Transverse colon (tissue), 4 donors: ENCODE measurements around the gene C11orf54. TPM values are rescaled to one million over a fixed set of nuclear protein-coding genes. Genes with fewer than 3 reads are reported as not detected.
"Not testable (repeated sequence)": the region's sequence is repeated elsewhere in the genome, so short reads cannot be mapped to it uniquely, and the experiment has no call there.

ENCODE experiments used
- DNase-seq: peaks from one replicate; pipeline ENCODE4 v3.0.0-alpha.2; 2019
- H3K27ac ChIP-seq, 4 donors: fragments of 200-600 bp; sonication (generic); 2 replicates each; pipeline ENCODE4 v1.5.1; 2016 to 2018; ENCODE audit warnings: inconsistent platforms in 4 of 4
- H3K27me3 ChIP-seq: fragments of 200-600 bp; sonication (generic); 2 replicates; pipeline ENCODE4 v1.5.1; 2017; ENCODE audit warnings: inconsistent platforms
- H3K36me3 ChIP-seq, 4 donors: fragments of 200-600 bp; sonication (generic); 2 replicates each; pipeline ENCODE4 v1.5.1; 2017 to 2019; ENCODE audit warnings: inconsistent platforms in 4 of 4
- H3K4me1 ChIP-seq, 4 donors: fragments of 200-600 bp; sonication (generic); 2 replicates each; pipeline ENCODE4 v1.5.1; 2017 to 2020; ENCODE audit warnings: inconsistent platforms in 4 of 4
- H3K4me3 ChIP-seq, 4 donors: fragments of 200-600 bp; sonication (generic); 1 replicate in 1 of 4; 2 replicates in 3 of 4; pipeline versions ENCODE4 v1.5.1 to v1.6.1; 2017 to 2019; ENCODE audit warnings: inconsistent platforms in 4 of 4
- H3K9me3 ChIP-seq, 2 donors: fragments of 200-600 bp; sonication (generic); 2 replicates each; pipeline ENCODE4 v1.5.1; 2017 to 2019; ENCODE audit warnings: inconsistent platforms in 2 of 2
- CTCF ChIP-seq, 5 experiments: fragments of 200-600 bp in 3 of 5; fragments of 450-650 bp in 2 of 5; sonication (generic) in 3 of 5; IDR thresholded peaks; 1 replicate in 2 of 5; 2 replicates in 3 of 5; pipeline ENCODE4 v1.5.1; 2016 to 2017; ENCODE audit warnings: antibody characterized with exemption in 5 of 5, inconsistent platforms in 3 of 5, mild to moderate bottlenecking in 2 of 5, moderate library complexity in 1 of 5
- EP300 ChIP-seq: sonication (generic); formaldehyde crosslinking; IDR thresholded peaks from one replicate; pipeline ENCODE4 v1.6.1; 2017; ENCODE audit warnings: antibody characterized with exemption, low read depth
- POLR2A ChIP-seq: fragments of 450-650 bp; IDR thresholded peaks from one replicate; pipeline ENCODE4 v1.6.1; 2016; ENCODE audit warnings: antibody characterized with exemption, mild to moderate bottlenecking, moderate library complexity
- POLR2AphosphoS5 ChIP-seq, 3 donors: sonication (generic); formaldehyde crosslinking; IDR thresholded peaks; one replicate each; pipeline ENCODE4 v1.6.1; 2016; ENCODE audit warnings: antibody characterized with exemption in 3 of 3
- WGBS, 2 donors: methylation state at CpG; one replicate each; pipeline ENCODE4 v1.1.5; 2018; ENCODE audit warnings: low coverage in 1 of 2; 5-methylcytosine and 5-hydroxymethylcytosine counted together
- in situ Hi-C, 4 donors: fragments of 200-750 bp; cut with MboI; loops; one replicate each; pipeline versions ENCODE4 v1.15.0 to v1.15.1; 2017; ENCODE audit warnings: low sequenced_read_pairs in 3 of 4, low pct_ligation_motif_present in 1 of 4, low pct_unique_long_range_greater_than_20kb in 1 of 4
- intact Hi-C: fragments of 100-400 bp; cut with DNase I; formaldehyde crosslinking; loops from one replicate; pipeline ENCODE4 v1.15.1; 2023; ENCODE audit warnings: low total_unique reads
- total RNA-seq, 4 donors: library from RNA; depleted of rRNA; stranded (reverse); fragments of >200 nt; gene quantifications; one replicate each; pipeline ENCODE4 v1.1.0, GENCODE V29; 2016

Gene C11orf54
- total RNA-seq, 4 donors from 2014 or later: 33.3 to 160 (median 105) TPM

GRCh38 chr11:93744669-93745004 is 3.2 kb downstream of the C11orf54 start:
- intact Hi-C loops: no loop called here

GRCh38 chr11:93745005-93745755 is 3.7 kb downstream of the C11orf54 start:
- WGBS, 2 donors: 43 to 51% methylated on average over 4 to 12 of the region's 12 CpGs
- H3K36me3 ChIP-seq, DNase-seq, intact Hi-C loops, H3K9me3 ChIP-seq, H3K27me3 ChIP-seq: not testable (repeated sequence)
- H3K4me3 ChIP-seq: peak overlapping the region in 1 of 4 donors; percentile 5
- H3K4me1 ChIP-seq: peaks cover 6 to 49% (median 29%) of the 10 kb centered on the region in 4 donors
- H3K27ac ChIP-seq: peak overlapping the region; percentile 33 to 98 (median 84)
- in situ Hi-C loops: loop anchor here in 2 of 4 donors (25.0 kb wide), 1 partner anchor 742 kb away; the partner anchor contains the start of genes ANKRD49 (in 2 of the 2) and MRE11 (in 2 of the 2)

More at GRCh38 chr11:93744669-93745004, 3.2 kb downstream of the C11orf54 start:
- 28 to 58% methylated on average over 7 of the region's 7 CpGs for WGBS, 2 donors
- Histone ChIP-seq H3K4me3 (no peak overlapping the region), H3K36me3 (peaks cover 0 to 4% (median 2%) of the 10 kb centered on the region in 4 donors), H3K27me3 (no peaks in the 10 kb centered on the region), H3K4me1 (peaks cover 10 to 52% (median 33%) of the 10 kb centered on the region in 4 donors), H3K9me3 (no peaks in the 10 kb centered on the region), H3K27ac (peak overlapping the region; percentile 33 to 98 (median 84))
- in situ Hi-C loops: loop anchor here in 2 of 4 donors (25.0 kb wide), 1 partner anchor 743 kb away; the partner anchor contains the start of genes ANKRD49 (in 2 of the 2) and MRE11 (in 2 of the 2)
- DNase-seq: no peak
- TF ChIP-seq CTCF (IDR thresholded peaks at IDR 0.05) (no peak), EP300 (no peak), POLR2AphosphoS5 (IDR thresholded peaks at IDR 0.05) (no peak), POLR2A (no peak)

- H3K27ac ChIP-seq: peak overlapping the region in 1 of 4 donors; percentile 98
- no peak for DNase-seq
- intact Hi-C loops (no loop called here), in situ Hi-C loops (loop anchor here in 2 of 4 donors (25.0 kb wide), 1 partner anchor 741 kb away; the partner anchor contains the start of genes ANKRD49 (in 2 of the 2) and MRE11 (in 2 of the 2))
- TF ChIP-seq CTCF (IDR thresholded peaks at IDR 0.05) (no peak), POLR2AphosphoS5 (IDR thresholded peaks at IDR 0.05) (no peak), POLR2A (no peak), EP300 (no peak)
- no peaks in the 10 kb centered on the region for H3K27me3 ChIP-seq
- H3K4me1 ChIP-seq: peaks cover 6 to 49% (median 28%) of the 10 kb centered on the region in 4 donors
- H3K36me3 ChIP-seq: peaks cover 0 to 4% (median 2%) of the 10 kb centered on the region in 4 donors
- no peak overlapping the region for H3K4me3 ChIP-seq
- no peaks in the 10 kb centered on the region for H3K9me3 ChIP-seq
- 35 to 56% methylated on average over 2 of the region's 2 CpGs for WGBS, 2 donors
Measured at GRCh38 chr11:93746101-93746500, 4.6 kb downstream of the C11orf54 start.

- peaks cover 6 to 48% (median 27%) of the 10 kb centered on the region in 4 donors for H3K4me1 ChIP-seq
- in situ Hi-C loops (loop anchor here in 2 of 4 donors (25.0 kb wide), 1 partner anchor 740 kb away; the partner anchor contains the start of genes ANKRD49 (in 2 of the 2) and MRE11 (in 2 of the 2)), intact Hi-C loops (no loop called here)
- no peak for DNase-seq
- peaks cover 0 to 4% (median 2%) of the 10 kb centered on the region in 4 donors for H3K36me3 ChIP-seq
- H3K4me3 ChIP-seq: no peak overlapping the region
- TF ChIP-seq POLR2AphosphoS5 (IDR thresholded peaks at IDR 0.05): no peak
- no peak for TF ChIP-seq POLR2A
- no peak for TF ChIP-seq CTCF (IDR thresholded peaks at IDR 0.05)
- no peak for TF ChIP-seq EP300
- no peaks in the 10 kb centered on the region for H3K9me3 ChIP-seq
- peak overlapping the region in 1 of 4 donors; percentile 2 for H3K27ac ChIP-seq
- WGBS, 2 donors: 36 to 50% methylated on average over 1 of the region's 1 CpG
- no peaks in the 10 kb centered on the region for H3K27me3 ChIP-seq
Measured at GRCh38 chr11:93747122-93747521, 5.7 kb downstream of the C11orf54 start.
